IPS-20b (cell line): ENCODE measurements around the gene HS3ST3A1.
A peak's percentile ranks its signal among the peaks of the same experiment; 100 is the strongest.

Source experiments
- H3K27ac ChIP-seq: one replicate; pipeline ENCODE4 v1.5.1; 2013; ENCODE audit warnings: low read length
- H3K27me3 ChIP-seq: 2 replicates; pipeline ENCODE4 v1.6.1; 2013; ENCODE audit warnings: mild to moderate bottlenecking, low read length, inconsistent platforms; ENCODE audit not compliant: insufficient read depth
- H3K36me3 ChIP-seq: 2 replicates; pipeline ENCODE4 v1.6.1; 2013; ENCODE audit warnings: low read depth, mild to moderate bottlenecking, inconsistent platforms, low read length, moderate library complexity; ENCODE audit not compliant: insufficient read depth
- H3K4me1 ChIP-seq: 2 replicates; pipeline ENCODE4 v1.6.1; 2013; ENCODE audit warnings: mild to moderate bottlenecking, control low read depth, inconsistent platforms, low read length, moderate library complexity; ENCODE audit not compliant: insufficient read depth
- H3K4me3 ChIP-seq: 2 replicates; pipeline ENCODE4 v1.5.1; 2013; ENCODE audit warnings: mild to moderate bottlenecking, low read length, inconsistent platforms
- H3K9ac ChIP-seq: 2 replicates; pipeline ENCODE4 v1.6.1; 2013; ENCODE audit warnings: low read depth, mild to moderate bottlenecking, inconsistent platforms, low read length, moderate library complexity
- H3K9me3 ChIP-seq: 2 replicates; pipeline ENCODE4 v1.6.1; 2013; ENCODE audit warnings: mild to moderate bottlenecking, low read depth, low read length, inconsistent platforms; ENCODE audit not compliant: insufficient read depth

Gene HS3ST3A1

GRCh38 chr17:13601776-13602551, at the start of gene HS3ST3A1:
Gene HS3ST3A1 (minus strand): TSS chr17:13601929. CDS start chr17:13601129, 800 bp downstream.
- Histone ChIP-seq H3K9me3 (no peaks in the 10 kb centered on the region), H3K4me3 (peak within 1 kb of the TSS; percentile 80), H3K4me1 (peaks cover 9% of the 10 kb centered on the region; the same call in 1 of the 2 replicates), H3K36me3 (no peaks in the 10 kb centered on the region), H3K27me3 (peaks cover 32% of the 10 kb centered on the region), H3K27ac (no peak within 1 kb of the TSS), H3K9ac (peak within 1 kb of the TSS; percentile 76; the same call in 1 of the 2 replicates)

DNA sequence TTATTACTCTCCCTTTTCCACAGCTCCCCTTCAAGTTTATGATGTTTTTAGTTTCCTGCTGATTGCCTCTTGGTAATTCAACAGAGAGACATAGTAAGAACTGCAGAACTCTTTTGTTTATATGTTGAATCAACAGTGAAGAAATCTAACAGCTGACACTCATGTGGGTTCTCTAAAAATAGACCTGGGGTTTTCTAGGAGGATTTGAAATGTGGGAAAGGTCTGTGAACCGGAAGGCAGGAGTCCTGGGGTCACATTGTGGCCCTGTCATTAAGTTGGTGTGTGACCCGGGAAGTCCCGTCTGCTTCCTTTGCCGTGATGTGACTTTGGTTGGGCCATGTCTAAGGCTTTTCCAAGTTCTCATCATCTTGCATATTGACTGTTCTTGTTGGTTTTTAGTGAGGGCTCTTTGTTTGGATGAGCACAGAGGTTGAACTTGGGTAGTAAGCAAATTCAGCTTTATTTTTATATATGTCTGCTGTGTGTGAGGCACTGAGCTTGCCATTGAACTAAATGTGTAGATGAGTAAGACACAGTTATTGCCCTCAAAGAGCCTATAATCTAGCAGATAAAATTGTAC, 48.5 kb upstream of the HS3ST3A1 start:
- Histone ChIP-seq H3K9me3 (no peaks in the 10 kb centered on the region), H3K27me3 (no peaks in the 10 kb centered on the region), H3K36me3 (no peaks in the 10 kb centered on the region), H3K27ac (no peak overlapping the region), H3K4me3 (no peak overlapping the region), H3K9ac (no peak overlapping the region), H3K4me1 (no peaks in the 10 kb centered on the region)

- peaks cover 10% of the 10 kb centered on the region; the same call in 1 of the 2 replicates for H3K4me1 ChIP-seq
- no peaks in the 10 kb centered on the region for H3K36me3 ChIP-seq
- H3K4me3 ChIP-seq: no peak overlapping the region
- no peaks in the 10 kb centered on the region for H3K9me3 ChIP-seq
- no peaks in the 10 kb centered on the region for H3K27me3 ChIP-seq
- H3K9ac ChIP-seq: no peak overlapping the region
- H3K27ac ChIP-seq: no peak overlapping the region
Observed at GRCh38 chr17:13647543-13648021, 45.9 kb upstream of the HS3ST3A1 start.

DNA sequence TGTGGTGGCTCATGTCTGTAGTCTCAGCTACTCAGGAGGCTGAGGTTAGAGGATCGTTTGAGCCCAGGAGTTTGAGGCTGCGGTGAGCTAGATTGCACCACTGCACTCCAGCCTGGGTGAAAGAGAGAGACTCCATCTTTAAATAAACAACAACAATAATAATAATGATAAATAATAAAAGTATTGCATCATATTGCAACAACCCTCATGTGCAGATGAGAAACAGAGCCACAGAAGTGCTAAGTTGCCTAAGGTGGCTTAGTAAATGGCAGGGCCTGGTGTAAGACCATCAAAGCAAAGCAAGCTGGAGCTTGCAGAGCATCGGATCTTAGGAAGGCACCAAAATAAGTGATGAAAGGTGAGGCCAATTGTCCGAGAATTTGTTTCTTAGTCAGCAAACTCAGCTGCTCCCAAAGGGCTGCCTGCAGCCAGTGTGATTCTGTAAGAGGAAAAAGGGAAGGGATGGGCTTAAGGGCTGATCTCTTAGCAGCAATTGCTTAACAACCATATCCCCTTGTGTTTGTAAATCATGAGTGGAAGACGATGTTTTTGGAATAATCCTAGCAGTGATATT, 45.3 kb upstream of the HS3ST3A1 start:
- no peak overlapping the region for H3K27ac ChIP-seq
- H3K4me1 ChIP-seq: peaks cover 10% of the 10 kb centered on the region; the same call in 1 of the 2 replicates
- no peaks in the 10 kb centered on the region for H3K27me3 ChIP-seq
- H3K9ac ChIP-seq: no peak overlapping the region
- H3K36me3 ChIP-seq: no peaks in the 10 kb centered on the region
- no peaks in the 10 kb centered on the region for H3K9me3 ChIP-seq
- no peak overlapping the region for H3K4me3 ChIP-seq

DNA sequence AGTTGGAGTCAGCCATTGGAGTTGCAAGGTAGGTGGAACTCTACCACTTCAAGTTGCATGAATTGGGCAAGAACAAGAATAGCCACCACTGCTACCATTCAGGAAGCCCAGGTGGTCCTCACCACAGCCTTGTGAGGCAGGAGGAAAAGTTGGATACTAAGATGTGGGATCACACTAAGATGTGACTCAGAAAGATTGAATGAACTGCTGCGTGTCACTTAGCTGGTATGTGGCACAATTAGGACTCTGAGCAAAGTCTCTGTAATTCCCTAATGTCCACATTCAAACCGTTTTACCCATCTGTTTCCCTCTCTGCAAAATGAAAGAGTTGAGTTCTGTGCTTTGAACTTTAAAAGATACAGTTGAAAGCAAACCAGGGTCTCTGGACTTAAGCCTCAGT, 44.7 kb upstream of the HS3ST3A1 start:
- no peaks in the 10 kb centered on the region for H3K9me3 ChIP-seq
- peaks cover 10% of the 10 kb centered on the region; the same call in 1 of the 2 replicates for H3K4me1 ChIP-seq
- H3K9ac ChIP-seq: no peak overlapping the region
- no peaks in the 10 kb centered on the region for H3K36me3 ChIP-seq
- no peak overlapping the region for H3K4me3 ChIP-seq
- H3K27ac ChIP-seq: no peak overlapping the region
- no peaks in the 10 kb centered on the region for H3K27me3 ChIP-seq

GRCh38 chr17:13643180-13643579, 41.5 kb upstream of the HS3ST3A1 start:
- no peak overlapping the region for H3K27ac ChIP-seq
- peaks cover 33% of the 10 kb centered on the region for H3K4me1 ChIP-seq
- no peak overlapping the region for H3K9ac ChIP-seq
- no peaks in the 10 kb centered on the region for H3K9me3 ChIP-seq
- H3K36me3 ChIP-seq: no peaks in the 10 kb centered on the region
- H3K4me3 ChIP-seq: no peak overlapping the region
- no peaks in the 10 kb centered on the region for H3K27me3 ChIP-seq

GRCh38 chr17:13642188-13642587, 40.5 kb upstream of the HS3ST3A1 start:
- H3K9me3 ChIP-seq: no peaks in the 10 kb centered on the region
- H3K9ac ChIP-seq: no peak overlapping the region
- no peaks in the 10 kb centered on the region for H3K36me3 ChIP-seq
- H3K27ac ChIP-seq: no peak overlapping the region
- H3K4me3 ChIP-seq: no peak overlapping the region
- H3K27me3 ChIP-seq: no peaks in the 10 kb centered on the region
- H3K4me1 ChIP-seq: peaks cover 33% of the 10 kb centered on the region

- H3K27ac ChIP-seq: no peak overlapping the region
- H3K4me3 ChIP-seq: no peak overlapping the region; the same call in 1 of the 2 replicates
- H3K36me3 ChIP-seq: no peaks in the 10 kb centered on the region
- H3K9me3 ChIP-seq: no peaks in the 10 kb centered on the region
- H3K9ac ChIP-seq: no peak overlapping the region; the same call in 1 of the 2 replicates
- peaks cover 33% of the 10 kb centered on the region for H3K4me1 ChIP-seq
- H3K27me3 ChIP-seq: no peaks in the 10 kb centered on the region
Observed at GRCh38 chr17:13640551-13640950, 38.8 kb upstream of the HS3ST3A1 start.

GRCh38 chr17:13638855-13639458, 37.2 kb upstream of the HS3ST3A1 start:
- Histone ChIP-seq H3K4me1 (peaks cover 33% of the 10 kb centered on the region), H3K27ac (no peak overlapping the region), H3K9me3 (no peaks in the 10 kb centered on the region), H3K9ac (no peak overlapping the region), H3K36me3 (no peaks in the 10 kb centered on the region), H3K27me3 (no peaks in the 10 kb centered on the region), H3K4me3 (no peak overlapping the region)

DNA sequence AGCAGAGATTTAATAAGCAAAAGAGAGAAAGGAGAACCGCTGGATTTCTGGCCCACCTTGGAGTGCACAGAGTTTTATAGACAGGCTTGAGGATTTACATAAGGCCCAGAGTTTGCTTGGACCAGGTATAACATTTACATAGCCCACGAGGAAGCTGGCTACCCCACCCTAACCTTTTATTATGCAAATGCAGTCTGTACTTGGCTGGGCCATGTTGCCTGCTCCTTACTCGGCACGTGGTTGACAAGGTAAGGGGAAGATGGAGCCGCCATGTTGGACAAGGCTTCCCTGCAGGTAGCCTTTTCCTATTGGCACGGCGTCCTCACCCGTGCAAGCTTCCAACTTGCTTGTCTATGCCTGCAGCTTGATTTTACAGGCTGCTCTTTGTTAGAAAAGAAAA, 35.2 kb upstream of the HS3ST3A1 start:
- Histone ChIP-seq H3K9ac (no peak overlapping the region), H3K27ac (no peak overlapping the region), H3K4me3 (no peak overlapping the region), H3K27me3 (no peaks in the 10 kb centered on the region), H3K4me1 (peaks cover 24% of the 10 kb centered on the region), H3K9me3 (no peaks in the 10 kb centered on the region), H3K36me3 (no peaks in the 10 kb centered on the region)

GRCh38 chr17:13635951-13636350, 34.2 kb upstream of the HS3ST3A1 start:
- H3K27me3 ChIP-seq: no peaks in the 10 kb centered on the region
- no peak overlapping the region for H3K4me3 ChIP-seq
- no peaks in the 10 kb centered on the region for H3K36me3 ChIP-seq
- peaks cover 23% of the 10 kb centered on the region for H3K4me1 ChIP-seq
- H3K9ac ChIP-seq: no peak overlapping the region
- H3K27ac ChIP-seq: no peak overlapping the region
- no peaks in the 10 kb centered on the region for H3K9me3 ChIP-seq
